ENCODE results near the gene MAMDC2.

DNA sequence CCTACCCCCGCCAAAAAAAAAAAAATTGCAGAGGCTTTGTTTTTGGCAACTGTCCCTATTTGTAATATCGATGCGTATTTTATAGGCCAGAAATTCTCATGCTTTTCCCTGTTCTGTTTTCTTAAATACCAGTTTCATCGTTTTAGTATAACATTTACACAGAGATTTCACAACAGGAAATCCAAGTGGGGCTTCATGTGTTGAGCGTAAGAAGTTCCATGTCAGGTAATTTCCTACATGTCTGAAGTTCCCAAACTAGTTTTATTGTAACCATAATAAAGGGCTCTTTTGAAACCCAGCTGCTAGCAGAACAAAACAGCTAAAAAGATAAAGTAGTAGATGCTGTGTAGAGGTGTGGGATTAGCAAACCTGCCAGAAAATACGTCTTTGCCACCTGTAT is 219.3 kb downstream of the MAMDC2 start:
- TF ChIP-seq CTCF (IDR thresholded peaks at IDR 0.05), result no peak
- TF ChIP-seq POLR2A (IDR thresholded peaks at IDR 0.05), result no peak
